Peyer's patch (tissue), 4 donors: ENCODE results near the gene LSP1.

Experiments used
- POLR2A ChIP-seq, 2 donors: fragments of 450-650 bp; IDR thresholded peaks; one replicate each; pipeline ENCODE4 v1.5.1; 2017; ENCODE audit warnings: antibody characterized with exemption in 2 of 2, mild to moderate bottlenecking in 2 of 2, moderate library complexity in 2 of 2
- TF ChIP-seq, protein P1 (sequence below), 6 experiments: fragments of 450-650 bp in 4 of 6; fragments of 200-600 bp in 2 of 6; sonication (generic) in 1 of 6; IDR thresholded peaks; one replicate each; pipeline ENCODE4 v1.5.1; 2017 to 2019; ENCODE audit warnings: antibody characterized with exemption in 6 of 6, mild to moderate bottlenecking in 3 of 6, moderate library complexity in 1 of 6

DNA sequence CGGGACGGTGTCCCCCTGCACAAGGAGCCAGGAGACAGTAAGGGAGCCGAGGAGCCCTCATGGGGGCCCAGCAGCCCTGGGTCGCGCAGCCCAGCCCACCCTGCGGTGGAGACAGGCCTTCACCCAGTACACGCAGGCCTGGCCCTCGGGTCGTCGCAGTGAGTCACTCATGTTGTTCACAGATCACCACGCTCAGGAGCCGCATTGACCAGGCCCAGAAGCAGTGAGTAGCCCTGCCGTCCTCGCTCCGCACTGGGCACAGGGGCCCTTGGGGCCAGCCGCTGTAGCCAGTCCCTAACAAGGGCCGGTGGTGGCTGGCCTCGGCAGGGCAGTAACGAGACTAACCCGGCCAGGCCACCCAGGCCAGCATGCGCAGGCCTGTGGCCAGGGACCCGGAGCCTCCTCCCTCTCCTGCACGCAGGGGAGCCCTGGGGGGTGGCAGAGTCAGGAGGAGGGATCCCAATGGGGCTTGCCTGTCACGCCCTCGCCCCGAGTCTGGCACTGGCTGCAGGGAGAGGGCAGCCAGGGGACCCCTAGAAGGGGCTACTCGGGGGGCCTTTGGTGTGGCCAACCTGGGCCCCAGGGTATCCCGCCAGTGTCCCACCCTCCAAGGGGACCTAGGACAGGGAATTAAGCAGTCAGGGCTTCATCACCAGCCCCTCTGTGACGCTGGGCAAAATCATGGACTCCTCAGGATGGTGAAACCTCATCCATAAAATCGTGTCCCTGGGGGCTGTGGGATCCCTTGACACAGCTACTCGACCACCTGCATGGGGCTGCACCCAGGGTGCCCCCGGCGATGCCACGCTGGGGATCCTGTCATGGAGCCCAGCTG lies 84.1 kb downstream of the LSP1 start:
- TF ChIP-seq, protein P1, sequence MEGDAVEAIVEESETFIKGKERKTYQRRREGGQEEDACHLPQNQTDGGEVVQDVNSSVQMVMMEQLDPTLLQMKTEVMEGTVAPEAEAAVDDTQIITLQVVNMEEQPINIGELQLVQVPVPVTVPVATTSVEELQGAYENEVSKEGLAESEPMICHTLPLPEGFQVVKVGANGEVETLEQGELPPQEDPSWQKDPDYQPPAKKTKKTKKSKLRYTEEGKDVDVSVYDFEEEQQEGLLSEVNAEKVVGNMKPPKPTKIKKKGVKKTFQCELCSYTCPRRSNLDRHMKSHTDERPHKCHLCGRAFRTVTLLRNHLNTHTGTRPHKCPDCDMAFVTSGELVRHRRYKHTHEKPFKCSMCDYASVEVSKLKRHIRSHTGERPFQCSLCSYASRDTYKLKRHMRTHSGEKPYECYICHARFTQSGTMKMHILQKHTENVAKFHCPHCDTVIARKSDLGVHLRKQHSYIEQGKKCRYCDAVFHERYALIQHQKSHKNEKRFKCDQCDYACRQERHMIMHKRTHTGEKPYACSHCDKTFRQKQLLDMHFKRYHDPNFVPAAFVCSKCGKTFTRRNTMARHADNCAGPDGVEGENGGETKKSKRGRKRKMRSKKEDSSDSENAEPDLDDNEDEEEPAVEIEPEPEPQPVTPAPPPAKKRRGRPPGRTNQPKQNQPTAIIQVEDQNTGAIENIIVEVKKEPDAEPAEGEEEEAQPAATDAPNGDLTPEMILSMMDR (IDR thresholded peaks at IDR 0.05) = no peak
- no peak for TF ChIP-seq POLR2A (IDR thresholded peaks at IDR 0.05)
